Non-pigmented ciliary epithelial cell (primary cell): ENCODE data around the gene FBXL17.
"Not testable (repeated sequence)": the region's sequence is repeated elsewhere in the genome, so short reads cannot be mapped to it uniquely, and the experiment has no call there.

Experiments used
- DNase-seq: peaks from one replicate; pipeline ENCODE4 v3.0.0-alpha.2; 2010; ENCODE audit warnings: low read depth

FBXL17 gene

GRCh38 chr5:108381954-108382783 lies at the start of gene FBXL17:
Gene FBXL17, minus strand, starts transcription at chr5:108382098.
- no peak for DNase-seq

GRCh38 chr5:108430931-108431608 lies 49.2 kb upstream of the FBXL17 start:
- DNase-seq: no peak

GRCh38 chr5:108421713-108422112 lies 39.8 kb upstream of the FBXL17 start:
- no peak for DNase-seq

DNA sequence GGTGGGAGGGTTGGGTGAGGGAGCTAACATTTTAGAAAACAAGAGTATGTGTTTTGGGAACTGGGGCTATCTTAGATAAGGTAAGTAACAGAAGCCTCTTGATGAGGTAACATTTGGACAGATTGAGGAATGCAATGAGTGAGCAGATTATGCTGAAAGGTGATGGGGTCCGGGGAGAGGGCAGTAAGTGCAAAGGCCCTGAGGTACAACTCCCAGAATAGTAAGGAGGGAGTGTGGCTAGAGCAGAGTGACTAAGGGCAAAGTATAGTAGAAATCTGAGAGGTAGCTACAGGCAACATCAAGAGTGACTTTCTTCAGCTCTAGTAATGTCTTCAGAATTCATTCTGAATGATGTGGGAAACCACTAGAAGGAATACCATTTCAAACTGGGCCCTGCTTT lies 38.9 kb upstream of the FBXL17 start:
- no peak for DNase-seq

- no peak for DNase-seq
These were observed 38.3 kb upstream of the FBXL17 start for GRCh38 chr5:108420158-108420557.

GRCh38 chr5:108418197-108418596 lies 36.3 kb upstream of the FBXL17 start:
- no peak for DNase-seq

DNA sequence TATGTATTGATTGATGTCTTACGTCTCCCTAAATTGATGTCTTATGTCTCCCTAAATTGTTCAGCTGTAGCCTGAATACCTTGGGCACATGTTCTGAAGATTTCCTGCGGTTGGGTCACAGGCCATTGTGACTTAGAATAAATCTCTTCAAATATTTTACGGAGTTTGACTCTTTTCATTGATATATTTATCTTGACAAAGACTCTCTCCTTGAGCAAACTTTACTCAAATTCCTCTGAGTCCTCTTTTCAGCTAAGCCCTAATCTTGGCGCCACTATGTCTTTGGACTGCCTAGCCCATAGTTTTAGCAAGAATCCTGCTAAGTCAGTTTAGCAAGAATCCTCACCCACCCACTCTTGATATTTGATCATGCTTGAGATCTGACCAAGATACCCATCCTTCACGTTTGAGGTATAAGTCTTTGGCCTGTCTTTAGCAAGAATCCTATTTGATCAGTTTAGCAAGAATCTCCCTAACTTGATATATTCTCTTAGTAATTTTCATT lies 35.3 kb upstream of the FBXL17 start:
- no peak for DNase-seq

DNA sequence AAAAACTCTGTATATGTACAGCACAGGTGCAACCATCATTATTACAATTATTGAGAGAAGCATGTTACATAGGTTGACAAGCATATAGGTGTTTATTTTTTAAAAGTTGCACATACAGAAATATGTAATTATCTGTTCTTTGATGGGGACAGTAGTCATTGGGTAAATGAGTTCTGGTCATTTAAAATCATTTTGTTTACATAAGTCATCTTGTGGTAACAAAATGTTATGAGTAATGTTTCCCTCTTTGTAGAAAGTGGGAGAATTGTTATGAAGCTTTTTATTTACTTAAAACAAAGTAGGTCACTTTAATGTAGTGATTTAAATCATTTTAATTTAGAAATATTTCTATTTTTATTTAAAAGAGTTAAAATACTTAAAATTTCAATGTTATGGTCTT lies 33.8 kb upstream of the FBXL17 start:
- no peak for DNase-seq

DNA sequence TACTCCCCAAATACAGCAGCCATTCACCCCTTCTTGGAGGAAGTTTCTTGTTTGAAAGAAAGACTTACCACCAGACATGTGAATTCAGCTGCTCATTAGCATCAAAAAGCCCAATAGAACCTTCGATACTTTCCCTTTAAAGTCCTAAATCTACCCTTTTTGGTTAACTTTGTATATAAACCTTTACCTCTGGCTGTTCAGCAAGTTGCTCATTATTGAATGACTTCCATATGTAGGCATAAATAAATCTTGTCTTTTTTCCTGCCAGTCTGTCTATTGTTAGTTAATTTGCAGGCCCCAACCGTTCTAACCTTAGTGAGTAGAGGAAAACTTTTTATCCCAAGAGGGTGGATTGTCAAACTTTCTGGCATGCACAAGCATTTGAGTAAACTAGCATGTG lies 27.9 kb upstream of the FBXL17 start:
- no peak for DNase-seq

DNA sequence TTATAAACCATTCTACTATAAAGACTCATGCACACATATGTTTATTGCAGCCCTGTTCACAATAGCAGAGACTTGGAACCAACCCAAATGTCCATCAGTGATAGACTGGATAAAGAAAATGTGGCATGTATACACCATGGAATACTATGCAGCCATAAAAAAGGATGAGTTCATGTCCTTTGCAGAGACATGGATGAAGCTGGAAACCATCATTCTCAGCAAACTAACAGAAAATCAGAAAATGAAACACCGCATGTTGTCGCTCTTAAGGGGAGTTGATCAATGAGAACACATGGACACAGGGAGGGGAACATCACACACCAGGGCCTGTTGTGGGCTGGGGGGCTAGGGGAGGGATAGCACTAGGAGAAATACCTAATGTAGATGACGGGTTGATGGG lies 23.3 kb upstream of the FBXL17 start:
- DNase-seq: not testable (repeated sequence)

DNA sequence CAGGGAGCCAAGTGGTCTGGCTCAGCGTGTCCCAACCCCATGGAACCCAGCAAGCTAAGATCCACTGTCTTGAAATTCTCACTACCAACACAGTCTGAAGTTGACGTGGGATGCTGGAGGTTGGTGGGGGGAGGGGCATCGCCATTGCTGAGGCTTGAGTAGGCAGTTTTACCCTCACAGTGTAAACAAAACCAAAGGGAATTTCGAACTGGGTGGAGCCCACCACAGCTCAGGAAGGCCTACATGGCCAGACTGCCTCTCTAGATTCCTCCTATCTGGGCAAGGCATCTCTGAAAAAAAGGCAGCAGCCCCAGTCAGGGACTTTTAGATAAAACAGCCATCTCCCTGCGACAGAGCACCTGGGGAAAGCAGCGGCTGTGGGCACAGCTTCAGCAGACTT lies 17.1 kb upstream of the FBXL17 start:
- DNase-seq: no peak

DNA sequence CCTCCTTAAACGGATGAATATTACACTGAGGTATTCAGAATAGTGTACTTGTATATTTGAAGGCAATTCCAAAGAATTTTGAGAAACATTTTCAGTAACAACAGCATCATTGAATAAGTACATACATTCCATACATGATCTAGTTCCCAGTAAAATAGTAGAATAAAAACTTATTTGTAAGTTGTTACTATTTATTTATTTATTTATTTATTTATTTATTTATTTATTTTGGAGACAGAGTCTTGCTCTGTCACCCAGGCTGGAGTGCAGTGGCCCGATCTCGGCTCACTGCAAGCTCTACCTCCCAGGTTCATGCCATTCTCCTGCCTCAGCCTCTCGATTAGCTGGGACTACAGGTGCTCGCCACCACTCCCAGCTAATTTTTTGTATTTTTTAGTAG lies 14.9 kb upstream of the FBXL17 start:
- not testable (repeated sequence) for DNase-seq

DNA sequence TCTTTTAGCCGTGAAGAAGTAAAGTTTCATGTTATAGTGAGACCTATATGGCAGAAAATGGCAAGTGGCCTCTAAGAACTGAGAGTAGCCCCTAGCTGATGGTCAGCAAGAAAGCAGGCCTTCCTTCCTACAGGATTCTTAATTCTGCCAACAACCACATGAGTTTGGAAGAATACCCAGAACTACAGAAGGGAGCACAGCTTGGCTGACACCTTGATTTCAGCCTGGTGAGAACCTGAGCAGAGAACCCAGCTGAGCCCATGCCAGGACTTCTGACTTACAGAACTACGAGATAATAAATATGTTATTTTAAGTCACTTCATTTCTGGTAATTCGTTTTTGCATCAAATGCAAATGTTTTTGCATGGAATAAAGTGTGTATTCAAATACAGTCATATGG lies 5.9 kb upstream of the FBXL17 start:
- DNase-seq: no peak

DNA sequence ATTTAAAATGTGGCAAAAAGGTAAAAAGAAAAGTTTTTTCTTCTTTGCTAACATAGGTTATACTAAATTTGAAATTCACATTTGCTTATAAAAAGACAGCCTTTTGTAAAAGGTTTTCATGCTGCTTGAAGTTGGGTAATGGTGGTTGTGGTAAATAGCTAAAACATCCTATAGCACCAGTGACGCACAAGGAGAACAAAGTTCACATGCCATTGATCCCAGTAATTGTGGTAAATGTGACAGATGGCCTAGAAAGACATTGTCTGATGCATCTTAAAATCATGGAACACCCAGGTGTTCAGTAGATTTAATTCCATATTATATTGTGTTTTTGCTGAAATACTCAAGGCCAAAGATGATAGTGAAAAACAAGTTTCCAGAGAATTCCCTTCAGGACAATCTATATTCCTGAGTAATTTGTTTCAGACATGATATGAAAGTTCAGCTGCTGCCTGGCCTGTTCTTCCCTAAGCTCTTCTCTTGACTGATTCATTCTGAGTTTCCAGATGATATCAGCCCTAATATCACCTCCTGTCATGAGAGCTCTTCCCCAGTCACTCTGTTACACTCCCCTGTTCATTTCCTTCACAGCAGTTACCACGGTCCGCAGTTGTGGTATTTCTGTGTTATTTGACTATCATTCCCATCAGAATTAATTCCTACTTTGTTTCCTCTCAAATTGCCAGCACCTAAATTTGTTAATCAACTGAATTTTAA lies 4.6 kb upstream of the FBXL17 start:
- no peak for DNase-seq

DNA sequence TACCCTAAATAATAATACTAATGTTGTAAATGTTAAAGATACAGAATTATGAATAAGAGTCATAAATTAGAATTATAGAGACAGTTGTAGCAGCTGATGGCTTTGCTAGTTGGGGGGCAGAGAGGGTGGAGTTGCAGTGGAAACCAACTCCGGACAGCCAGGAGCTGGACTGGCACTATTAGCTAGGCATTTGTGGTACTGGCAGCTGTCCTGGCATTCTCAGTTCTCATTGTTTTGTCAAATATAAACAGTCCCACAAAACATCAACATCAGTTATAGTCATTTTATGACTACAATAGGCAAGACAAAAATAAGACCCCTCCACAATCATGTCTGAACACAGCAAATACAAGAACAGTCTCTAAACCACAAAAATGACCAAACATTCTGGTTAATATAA lies 2.8 kb upstream of the FBXL17 start:
- no peak for DNase-seq

GRCh38 chr5:108382784-108383330 lies 959 bp upstream of the FBXL17 start:
- no peak for DNase-seq

- no peak for DNase-seq
These were observed 446 bp downstream of the FBXL17 start for GRCh38 chr5:108381350-108381953.

- no peak for DNase-seq
These were observed 1.2 kb downstream of the FBXL17 start for GRCh38 chr5:108380531-108381349.

DNA sequence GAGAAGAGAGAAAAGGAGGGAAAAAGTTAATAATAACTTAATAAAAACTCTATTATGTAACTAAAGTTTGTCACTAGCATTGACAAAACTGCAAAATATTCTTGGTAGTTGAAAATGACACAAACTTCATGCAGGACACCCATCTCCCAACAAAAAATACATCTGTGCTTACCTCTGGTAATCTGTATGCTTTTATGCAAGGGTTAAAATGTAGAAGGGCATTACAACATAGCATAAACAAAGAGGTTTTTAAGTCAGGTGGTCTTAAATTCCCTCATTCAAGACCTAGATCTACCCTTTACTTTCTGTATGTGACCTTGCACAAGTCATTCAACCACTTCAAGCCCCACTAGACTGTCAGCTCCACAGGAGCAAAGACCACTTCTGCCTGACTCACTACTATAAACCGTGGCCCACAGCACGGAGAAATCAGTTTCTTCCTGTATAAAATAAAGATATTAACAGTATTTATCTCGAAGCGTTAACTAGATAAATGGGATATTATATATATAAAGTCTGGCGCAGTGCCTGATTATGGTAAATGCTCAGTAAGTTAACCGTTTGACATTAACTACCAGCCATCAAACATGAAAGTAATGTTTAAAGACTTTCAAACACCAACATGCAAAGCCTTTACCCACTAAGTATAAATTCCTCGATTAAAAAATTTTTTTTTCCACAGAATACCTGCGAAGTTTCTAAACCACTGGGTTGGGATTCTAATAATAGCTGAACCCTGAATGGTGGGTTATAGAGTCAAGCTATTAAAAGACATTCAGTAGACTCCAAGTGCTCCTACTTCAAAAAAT lies 2.0 kb downstream of the FBXL17 start:
- no peak for DNase-seq

GRCh38 chr5:108375768-108376167 lies 6.1 kb downstream of the FBXL17 start:
- DNase-seq: no peak
